Measurements from ENCODE around the gene PCDHB2. TPM values are rescaled to one million over a fixed set of nuclear protein-coding genes. Genes with fewer than 3 reads are reported as not detected.
"Not testable (repeated sequence)": the region's sequence is repeated elsewhere in the genome, so short reads cannot be mapped to it uniquely, and the experiment has no call there.

Gene PCDHB2
- 1 to 10 TPM; 2.3 to 3.2 TPM for total RNA-seq
- long read RNA-seq, donor 1, result 0 reads
- long read RNA-seq, donor 2, full-length matches to known transcripts, result 8 of 9 reads
- long read RNA-seq, donor 2, partial matches to known transcripts, result 0 of 9 reads
- long read RNA-seq, donor 2, other reads (novel, unspliced or antisense), result 1 of 9 reads

GRCh38 chr5:141094481-141095262 is at the start of gene PCDHB2:
PCDHB2 (plus strand) TSS chr5:141094615; CDS start chr5:141094791, 176 bp downstream.
- intact Hi-C loops (cut with DNase I), result no loop called here
- DNase-seq (ENCODE audit: low spot score), result no peak

GRCh38 chr5:141050622-141051520 is 43.5 kb upstream of the PCDHB2 start, which contains the start of gene PCDHB1:
PCDHB1 (plus strand) TSS chr5:141051374; CDS start chr5:141051471, 97 bp downstream.
- intact Hi-C loops (cut with DNase I), result no loop called here
- DNase-seq (ENCODE audit: low spot score), result no peak

DNA sequence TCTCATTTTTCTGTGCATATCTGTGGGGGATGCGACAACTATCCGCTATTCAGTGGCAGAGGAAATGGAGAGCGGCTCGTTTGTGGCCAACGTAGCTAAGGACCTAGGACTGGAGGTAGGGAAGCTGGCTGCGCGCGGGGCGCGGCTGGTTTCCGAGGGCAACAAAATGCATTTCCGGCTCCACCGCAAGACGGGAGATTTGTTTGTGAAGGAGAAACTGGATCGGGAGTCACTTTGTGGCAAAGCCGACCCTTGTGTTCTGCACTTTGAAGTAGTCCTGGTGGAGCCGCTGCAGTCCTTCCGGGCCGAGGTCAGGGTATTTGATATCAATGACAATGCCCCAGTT is 42.9 kb upstream of the PCDHB2 start:
- no peak for DNase-seq (ENCODE audit: low spot score)
- intact Hi-C loops (cut with DNase I), result no loop called here

GRCh38 chr5:141077826-141078225 is 16.6 kb upstream of the PCDHB2 start:
- intact Hi-C loops (cut with DNase I), result no loop called here
- no peak for DNase-seq (ENCODE audit: low spot score)

DNA sequence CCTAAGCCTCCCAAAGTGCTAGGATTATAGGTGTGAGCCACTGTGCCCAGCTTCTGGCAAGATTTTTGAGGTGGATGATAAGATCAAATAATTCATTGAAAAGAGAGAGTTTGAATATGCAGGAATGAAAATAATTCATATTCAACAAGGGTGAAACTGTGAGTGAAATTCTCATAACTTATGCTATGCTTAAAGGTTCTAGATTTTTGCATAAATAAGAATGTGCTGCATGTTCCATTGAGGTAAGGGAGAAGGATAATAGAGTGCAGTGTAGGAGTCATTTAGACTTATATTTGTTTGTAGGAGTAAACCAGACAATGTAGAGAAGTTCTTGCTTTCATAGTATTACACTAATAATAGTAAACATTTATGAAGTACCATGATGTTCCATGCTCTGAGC is 12.2 kb upstream of the PCDHB2 start:
- intact Hi-C loops (cut with DNase I), result no loop called here
- no peak for DNase-seq (ENCODE audit: low spot score)

DNA sequence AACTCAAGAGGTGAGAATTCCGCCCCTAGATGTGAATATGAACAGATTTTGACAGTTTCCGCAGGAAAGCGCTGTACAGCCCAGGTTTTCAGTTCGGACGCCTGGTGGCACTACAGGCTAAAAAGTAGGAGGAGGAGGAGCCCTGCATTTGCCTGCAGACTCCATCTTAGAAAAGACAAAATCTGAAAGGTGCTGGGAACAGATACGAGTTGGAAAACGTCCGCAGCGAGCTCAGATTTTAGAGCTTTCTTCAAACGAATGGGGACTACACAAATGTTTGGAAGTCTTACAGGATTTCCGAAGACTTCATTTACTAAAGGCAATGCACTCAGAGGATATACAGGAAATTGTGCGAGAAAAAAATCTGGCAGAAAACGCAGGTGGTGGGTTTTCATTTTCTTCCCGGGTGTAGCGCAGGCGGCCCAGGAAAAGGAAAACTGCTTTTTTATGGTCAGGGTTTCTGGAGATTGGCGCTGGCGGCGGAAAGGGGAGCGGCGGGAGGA is 9.9 kb upstream of the PCDHB2 start:
- intact Hi-C loops (cut with DNase I), result no loop called here
- no peak for DNase-seq (ENCODE audit: low spot score)

- DNase-seq (ENCODE audit: low spot score), result no peak
- intact Hi-C loops (cut with DNase I), result no loop called here
Measured at GRCh38 chr5:141095263-141095641, 837 bp downstream of the PCDHB2 start.

DNA sequence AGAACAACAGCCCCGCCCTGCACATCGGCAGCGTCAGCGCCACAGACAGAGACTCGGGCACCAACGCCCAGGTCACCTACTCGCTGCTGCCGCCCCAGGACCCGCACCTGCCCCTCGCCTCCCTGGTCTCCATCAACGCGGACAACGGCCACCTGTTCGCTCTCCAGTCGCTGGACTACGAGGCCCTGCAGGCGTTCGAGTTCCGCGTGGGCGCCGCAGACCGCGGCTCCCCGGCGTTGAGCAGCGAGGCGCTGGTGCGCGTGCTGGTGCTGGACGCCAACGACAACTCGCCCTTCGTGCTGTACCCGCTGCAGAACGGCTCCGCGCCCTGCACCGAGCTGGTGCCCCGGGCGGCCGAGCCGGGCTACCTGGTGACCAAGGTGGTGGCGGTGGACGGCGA is 1.8 kb downstream of the PCDHB2 start:
- DNase-seq (ENCODE audit: low spot score); intact Hi-C loops (cut with DNase I): not testable (repeated sequence)

DNA sequence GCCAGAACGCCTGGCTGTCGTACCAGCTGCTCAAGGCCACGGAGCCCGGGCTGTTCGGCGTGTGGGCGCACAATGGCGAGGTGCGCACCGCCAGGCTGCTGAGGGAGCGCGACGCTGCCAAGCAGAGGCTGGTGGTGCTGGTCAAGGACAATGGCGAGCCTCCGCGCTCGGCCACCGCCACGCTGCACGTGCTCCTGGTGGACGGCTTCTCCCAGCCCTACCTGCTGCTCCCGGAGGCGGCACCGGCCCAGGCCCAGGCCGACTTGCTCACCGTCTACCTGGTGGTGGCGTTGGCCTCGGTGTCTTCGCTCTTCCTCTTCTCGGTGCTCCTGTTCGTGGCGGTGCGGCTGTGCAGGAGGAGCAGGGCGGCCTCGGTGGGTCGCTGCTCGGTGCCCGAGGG is 2.2 kb downstream of the PCDHB2 start:
- intact Hi-C loops (cut with DNase I); DNase-seq (ENCODE audit: low spot score): not testable (repeated sequence)

- no peak for DNase-seq (ENCODE audit: low spot score)
- intact Hi-C loops (cut with DNase I), result no loop called here
Measured at GRCh38 chr5:141100243-141100805, 5.9 kb downstream of the PCDHB2 start, which contains the start of gene PCDHB3. PCDHB3 (plus strand) TSS chr5:141100473; CDS start chr5:141100650, 177 bp downstream.

GRCh38 chr5:141101059-141101458 is 6.6 kb downstream of the PCDHB2 start:
- no peak for DNase-seq (ENCODE audit: low spot score)
- intact Hi-C loops (cut with DNase I), result no loop called here

GRCh38 chr5:141102070-141102469 is 7.7 kb downstream of the PCDHB2 start:
- DNase-seq (ENCODE audit: low spot score); intact Hi-C loops (cut with DNase I): not testable (repeated sequence)

DNA sequence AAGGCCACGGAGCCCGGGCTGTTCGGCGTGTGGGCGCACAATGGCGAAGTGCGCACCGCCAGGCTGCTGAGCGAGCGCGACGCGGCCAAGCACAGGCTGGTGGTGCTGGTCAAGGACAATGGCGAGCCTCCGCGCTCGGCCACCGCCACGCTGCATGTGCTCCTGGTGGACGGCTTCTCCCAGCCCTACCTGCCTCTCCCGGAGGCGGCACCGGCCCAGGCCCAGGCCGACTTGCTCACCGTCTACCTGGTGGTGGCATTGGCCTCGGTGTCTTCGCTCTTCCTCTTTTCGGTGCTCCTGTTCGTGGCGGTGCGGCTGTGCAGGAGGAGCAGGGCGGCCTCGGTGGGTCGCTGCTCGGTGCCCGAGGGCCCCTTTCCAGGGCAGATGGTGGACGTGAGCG is 8.1 kb downstream of the PCDHB2 start:
- intact Hi-C loops (cut with DNase I); DNase-seq (ENCODE audit: low spot score): not testable (repeated sequence)

- DNase-seq (ENCODE audit: low spot score), result no peak
- intact Hi-C loops (cut with DNase I), result no loop called here
Measured at GRCh38 chr5:141105350-141105749, 10.9 kb downstream of the PCDHB2 start.

GRCh38 chr5:141119250-141119649 is 24.8 kb downstream of the PCDHB2 start:
- no peak for DNase-seq (ENCODE audit: low spot score)
- intact Hi-C loops (cut with DNase I), result no loop called here

DNA sequence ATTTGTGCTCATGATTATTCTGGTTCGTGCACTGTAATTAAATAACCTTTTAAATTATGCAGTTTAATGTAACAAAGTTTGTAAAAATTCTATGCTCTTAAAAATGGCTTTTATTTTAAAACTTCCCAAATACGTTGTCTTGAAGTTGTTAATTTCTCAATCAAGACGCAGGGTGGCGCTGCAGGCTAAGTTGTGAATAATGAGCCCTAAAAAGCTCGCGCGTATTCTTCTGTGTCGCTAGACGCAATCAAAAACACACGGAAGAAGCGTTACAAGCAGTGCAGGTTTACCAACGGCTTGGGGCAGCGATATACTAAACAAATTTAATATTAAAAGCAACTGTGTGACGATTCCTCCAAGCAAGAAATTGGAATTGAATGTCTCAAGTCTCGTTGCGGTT is 27.1 kb downstream of the PCDHB2 start, which contains the start of gene PCDHB4:
Gene PCDHB4, plus strand, starts transcription at position 256 of the 400 bp plus-strand sequence. CDS start 181 bp downstream, outside the sequence.
- intact Hi-C loops (cut with DNase I), result no loop called here
- DNase-seq (ENCODE audit: low spot score), result no peak

DNA sequence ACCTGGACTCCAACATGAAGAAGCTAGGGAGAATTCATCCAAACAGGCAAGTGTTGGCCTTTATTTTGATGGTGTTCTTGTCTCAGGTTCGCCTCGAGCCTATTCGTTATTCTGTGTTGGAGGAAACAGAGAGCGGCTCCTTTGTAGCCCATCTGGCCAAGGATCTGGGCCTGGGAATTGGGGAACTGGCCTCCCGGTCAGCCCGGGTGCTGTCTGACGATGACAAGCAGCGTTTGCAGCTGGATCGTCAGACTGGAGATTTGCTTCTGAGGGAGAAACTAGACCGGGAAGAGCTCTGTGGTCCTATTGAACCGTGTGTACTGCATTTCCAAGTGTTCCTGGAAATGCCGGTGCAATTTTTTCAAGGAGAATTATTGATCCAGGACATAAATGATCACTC is 27.6 kb downstream of the PCDHB2 start:
- no peak for DNase-seq (ENCODE audit: low spot score)

GRCh38 chr5:141123396-141124135 is 29.2 kb downstream of the PCDHB2 start:
- DNase-seq (ENCODE audit: low spot score); intact Hi-C loops (cut with DNase I): not testable (repeated sequence)

More for the DNA sequence above, 27.6 kb downstream of the PCDHB2 start:
- intact Hi-C loops (cut with DNase I), result no loop called here

- no peak for DNase-seq (ENCODE audit: low spot score)
- intact Hi-C loops (cut with DNase I), result no loop called here
Measured at GRCh38 chr5:141127305-141127704, 32.9 kb downstream of the PCDHB2 start.

Data from posterior vena cava (tissue), 2 donors.